Stomach (tissue), 4 donors: ENCODE measurements around the gene C16orf54.

ENCODE experiments used
- CTCF ChIP-seq, 7 experiments: fragments of 450-650 bp in 4 of 7; fragments of 200-600 bp in 3 of 7; sonication (generic) in 3 of 7; IDR thresholded peaks; one replicate each; pipeline ENCODE4 v1.5.1; 2016 to 2019; ENCODE audit warnings: antibody characterized with exemption in 7 of 7, control low read depth in 2 of 7, mild to moderate bottlenecking in 1 of 7
- POLR2A ChIP-seq, 4 donors: fragments of 450-650 bp; IDR thresholded peaks; one replicate each; pipeline ENCODE4 v1.6.1; 2016; ENCODE audit warnings: antibody characterized with exemption in 4 of 4, control low read depth in 2 of 4, mild to moderate bottlenecking in 1 of 4, moderate library complexity in 1 of 4
- POLR2AphosphoS5 ChIP-seq, 3 donors: sonication (generic); formaldehyde crosslinking; IDR thresholded peaks; one replicate each; pipeline ENCODE4 v1.6.1; 2016; ENCODE audit warnings: antibody characterized with exemption in 3 of 3

GRCh38 chr16:29756654-29757053 is 10.9 kb upstream of the C16orf54 start:
- no peak for TF ChIP-seq POLR2A (IDR thresholded peaks at IDR 0.05)
- TF ChIP-seq CTCF (IDR thresholded peaks at IDR 0.05): no peak
- no peak for TF ChIP-seq POLR2AphosphoS5 (IDR thresholded peaks at IDR 0.05)
